OCI-LY7 (cell line): ENCODE results near the gene ABCA10.

Experiments
- CTCF ChIP-seq: fragments of 200-600 bp; sonication (generic); conservative IDR thresholded peaks from 2 replicates; pipeline ENCODE4 v1.5.1; 2014; ENCODE audit warnings: mild to moderate bottlenecking, antibody characterized with exemption, low read length, moderate library complexity, mixed read lengths
- EZH2phosphoT487 ChIP-seq: fragments of 200-600 bp; sonication (generic); IDR thresholded peaks from 2 replicates; pipeline ENCODE4 v1.6.1; 2018; ENCODE audit warnings: low read depth, borderline replicate concordance, mild to moderate bottlenecking, mixed run types, antibody characterized with exemption, low read length, moderate library complexity, mixed read lengths

- TF ChIP-seq CTCF (no peak), EZH2phosphoT487 (no peak)
Measured at GRCh38 chr17:69098625-69099024, 130.0 kb downstream of the ABCA10 start.
